Fibroblast of skin of left biceps (primary cell): Measurements from ENCODE around the gene MCM3AP.
"Not testable (repeated sequence)": the region's sequence is repeated elsewhere in the genome, so short reads cannot be mapped to it uniquely, and the experiment has no call there.

Experiments used
- DNase-seq, 2 experiments: peaks; one replicate each; pipeline ENCODE4 v3.0.0-alpha.2; 2013; ENCODE audit warnings: low read depth in 2 of 2

Gene MCM3AP

DNA sequence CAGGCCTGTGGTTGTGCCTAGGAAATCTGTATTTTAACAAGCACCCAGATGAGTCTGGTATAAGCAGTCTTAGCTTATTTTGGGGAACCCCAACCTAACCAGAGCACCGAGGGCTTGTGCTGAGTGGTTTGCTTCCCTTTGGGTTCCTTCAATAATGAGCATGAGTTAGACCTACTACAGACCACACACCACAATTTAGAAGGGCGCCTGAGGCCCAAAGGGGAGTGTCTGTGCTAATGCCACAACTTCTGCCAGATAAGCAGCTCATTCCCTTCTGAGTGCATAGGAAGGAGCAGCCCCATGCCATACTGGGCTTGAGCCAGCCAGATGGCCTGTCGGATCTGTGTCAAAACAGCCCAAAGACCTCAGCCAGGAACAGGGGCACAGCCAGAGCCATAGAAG is 41.5 kb downstream of the MCM3AP start:
- DNase-seq = no peak

DNA sequence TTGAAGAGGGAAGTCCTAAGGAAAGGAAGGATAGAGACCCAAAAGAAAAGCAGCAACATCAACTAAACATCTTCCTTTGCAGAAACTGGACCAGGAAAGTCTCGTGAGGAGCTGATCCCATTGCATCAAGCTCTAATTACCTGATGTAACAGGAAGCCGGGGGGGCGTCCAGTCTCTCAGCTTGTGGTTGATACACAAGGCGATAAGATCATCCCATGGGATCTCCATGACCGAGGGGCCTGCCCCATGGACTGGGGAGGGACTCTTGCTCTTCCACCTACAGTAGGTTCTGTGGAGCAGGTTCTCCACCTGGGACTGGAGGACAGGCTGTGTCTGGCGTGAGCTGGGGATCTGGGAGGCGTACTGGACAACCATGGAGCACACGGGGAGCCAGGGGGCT is 42.1 kb downstream of the MCM3AP start:
- DNase-seq = no peak

DNA sequence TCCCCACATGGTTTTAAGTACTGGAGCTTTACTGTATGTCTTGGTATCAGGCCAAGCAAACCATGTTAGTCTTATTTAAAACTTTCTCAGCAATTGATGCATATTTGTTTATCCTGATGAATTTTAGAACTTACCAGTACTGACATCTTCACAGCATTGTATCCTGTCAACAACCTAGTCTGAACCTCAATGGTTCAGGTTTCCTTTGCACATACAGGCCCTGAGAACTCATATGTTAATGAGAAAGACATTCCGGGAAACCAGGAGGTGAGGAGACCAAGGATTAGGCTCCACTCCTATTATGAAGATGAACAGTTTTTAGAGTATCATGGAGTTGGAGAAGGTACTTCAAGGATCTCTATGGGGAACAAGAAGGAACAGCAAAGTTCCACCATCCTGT is 43.8 kb downstream of the MCM3AP start:
- not testable (repeated sequence) for DNase-seq

DNA sequence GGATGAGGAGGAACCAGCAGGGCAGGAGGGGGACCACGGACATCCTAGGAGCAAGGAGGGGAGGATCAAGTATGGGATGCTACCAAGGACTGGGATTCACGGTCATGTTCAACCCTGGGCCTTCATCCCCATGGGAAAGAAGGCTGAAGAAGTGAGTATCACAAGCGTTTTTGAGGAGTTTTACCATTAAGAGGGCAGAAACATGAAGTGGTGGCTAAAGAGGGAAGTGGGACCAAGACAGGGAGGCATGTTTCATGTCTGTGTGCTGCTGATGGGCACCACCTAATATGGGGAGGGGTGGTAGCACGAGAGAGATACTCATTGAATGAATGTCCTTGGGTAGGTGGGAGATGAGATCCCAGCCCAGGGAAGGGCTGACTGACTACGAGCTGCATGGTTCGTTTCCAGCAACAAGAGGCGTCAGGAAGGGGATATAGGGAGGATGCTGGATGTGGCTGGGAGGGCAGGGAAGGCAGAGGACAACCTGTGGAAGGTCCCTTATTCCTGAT is 45.5 kb downstream of the MCM3AP start:
- no peak for DNase-seq

DNA sequence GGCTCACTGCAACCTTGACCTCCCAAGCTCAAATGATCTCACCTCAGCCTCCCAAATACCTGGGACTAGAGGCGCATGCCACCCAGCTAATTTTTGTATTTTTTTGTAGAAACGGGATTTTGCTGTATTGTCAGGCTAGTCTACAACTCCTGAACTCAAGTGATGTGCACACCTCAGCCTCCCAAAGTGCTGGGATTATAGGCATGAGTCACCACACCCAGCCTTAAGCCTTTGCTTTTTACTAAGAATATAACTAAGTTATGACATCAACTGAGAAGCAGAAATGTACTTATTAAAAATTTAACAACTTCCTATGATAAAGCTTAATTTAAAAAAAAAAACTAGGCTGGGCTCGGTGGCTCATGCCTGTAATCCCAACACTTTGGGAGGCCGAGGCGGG is 47.9 kb downstream of the MCM3AP start:
- DNase-seq = no peak

DNA sequence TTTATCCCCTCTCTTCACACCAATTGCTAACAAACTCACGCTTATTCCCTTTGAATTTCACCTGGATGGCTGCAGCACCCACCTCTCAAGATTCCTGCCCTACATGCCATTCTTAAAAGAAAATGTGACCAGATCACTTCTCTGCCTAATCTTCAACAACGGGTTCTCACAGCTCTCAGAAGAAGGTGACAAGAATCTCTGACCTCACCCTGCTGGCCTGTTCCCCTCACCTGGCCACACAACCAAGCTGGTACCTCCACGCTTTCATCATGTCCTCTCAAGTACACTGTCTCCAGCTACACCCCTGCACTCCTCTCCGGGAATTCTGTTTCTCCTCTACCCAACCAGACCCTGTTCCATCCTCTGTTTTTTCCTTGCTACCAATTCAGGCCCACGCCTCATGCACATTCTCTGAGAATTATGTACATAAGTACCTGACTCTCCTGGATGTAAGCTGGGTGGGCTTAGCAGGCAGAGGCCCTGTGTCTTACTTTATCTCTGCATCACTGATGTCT is 50.9 kb downstream of the MCM3AP start:
- DNase-seq = no peak

DNA sequence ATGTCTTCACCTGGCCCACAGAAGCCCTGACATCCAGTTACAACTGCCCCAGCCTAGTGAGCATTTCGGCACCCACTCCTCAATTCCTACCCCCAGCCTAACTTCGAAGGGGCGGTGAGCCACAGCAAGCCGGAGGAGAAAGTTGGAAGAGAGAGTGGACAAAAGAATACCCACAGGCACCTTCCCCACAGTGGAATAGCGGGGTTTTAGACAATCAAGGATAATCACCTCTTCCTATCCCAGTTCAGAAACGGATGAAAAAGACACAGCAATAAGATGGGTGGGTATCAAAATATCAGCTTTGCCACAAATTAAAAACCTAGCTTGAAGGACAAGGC is 55.5 kb downstream of the MCM3AP start:
- no peak for DNase-seq

DNA sequence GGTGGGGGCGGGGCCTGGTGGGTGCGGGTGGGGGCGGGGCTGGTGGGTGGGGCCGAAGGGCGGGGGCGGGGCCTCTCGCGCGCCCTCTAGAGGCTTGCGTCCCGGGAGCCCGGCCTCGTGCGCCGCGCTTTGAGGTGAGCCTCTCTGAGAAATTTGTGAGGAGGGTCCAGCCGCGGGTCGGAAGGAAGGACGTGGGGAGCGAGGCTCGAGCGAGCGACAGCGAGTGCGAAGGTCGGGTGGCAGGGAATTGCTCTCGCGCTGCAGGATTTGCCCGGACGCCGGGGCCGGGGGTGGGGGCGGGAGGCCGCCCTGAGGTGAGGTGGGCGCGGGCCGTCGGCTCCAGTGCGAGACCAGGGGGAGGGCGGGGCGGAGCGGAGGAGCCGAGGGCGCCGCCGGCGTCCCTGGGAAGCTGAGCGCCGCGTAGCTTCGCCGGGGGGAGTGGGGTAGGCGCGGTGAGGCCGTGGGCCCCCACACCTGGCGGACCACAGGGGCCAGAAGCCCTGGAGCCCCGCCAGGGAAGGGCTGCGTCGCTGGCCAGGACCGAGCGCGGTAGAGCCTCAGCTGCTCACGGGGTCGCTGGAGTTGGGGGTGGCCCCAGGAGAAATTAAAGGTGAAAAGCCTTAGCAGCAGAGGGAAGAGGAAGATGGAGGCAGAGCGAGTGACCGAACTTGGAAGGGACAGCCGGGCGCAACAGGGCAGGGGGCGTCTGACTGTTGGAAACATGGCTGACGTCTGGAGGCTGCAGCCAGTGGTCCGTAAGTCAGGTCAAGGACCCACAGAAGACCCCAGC is 56.1 kb downstream of the MCM3AP start:
- no peak for DNase-seq

DNA sequence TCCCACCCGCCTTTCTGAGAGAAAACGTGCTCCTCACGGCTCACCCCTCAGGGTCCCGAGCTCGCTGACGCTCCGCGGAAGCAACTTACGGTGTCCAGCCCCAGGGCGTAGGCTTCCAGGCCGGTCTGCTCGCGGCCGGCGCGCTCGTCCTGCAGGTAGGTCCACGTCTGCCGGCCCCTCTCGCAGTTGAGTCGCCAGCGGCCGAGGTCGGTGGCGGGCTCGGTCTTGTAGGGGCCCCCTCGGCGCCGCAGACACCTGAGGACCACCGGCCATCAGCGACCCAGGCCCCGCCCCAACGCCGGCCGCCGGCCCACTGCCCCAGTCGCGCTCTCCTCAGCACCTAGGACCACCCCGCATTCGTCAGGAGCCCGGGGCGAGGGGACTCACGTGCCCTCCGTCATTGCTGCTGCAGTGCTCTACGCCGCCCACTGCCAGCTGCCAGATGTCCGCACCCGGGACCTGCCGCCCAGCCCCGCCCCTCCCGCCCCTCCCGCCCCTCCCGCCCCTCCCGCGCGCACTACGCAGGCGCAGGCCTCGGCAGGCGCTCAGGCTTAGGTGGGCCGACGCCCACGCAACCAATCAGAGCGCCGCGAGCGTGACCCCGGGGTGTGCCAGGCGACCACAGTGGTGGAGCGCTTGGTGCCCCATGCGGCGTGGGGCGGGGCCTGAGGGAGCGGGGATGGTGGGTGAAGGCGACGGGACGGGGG is 56.9 kb downstream of the MCM3AP start, which contains the start of gene LSS:
LSS (minus strand) TSS at position 430 of the 707 bp plus-strand sequence; CDS start at position 401, 29 bp downstream.
- peak; percentile 95 to 96 for DNase-seq

DNA sequence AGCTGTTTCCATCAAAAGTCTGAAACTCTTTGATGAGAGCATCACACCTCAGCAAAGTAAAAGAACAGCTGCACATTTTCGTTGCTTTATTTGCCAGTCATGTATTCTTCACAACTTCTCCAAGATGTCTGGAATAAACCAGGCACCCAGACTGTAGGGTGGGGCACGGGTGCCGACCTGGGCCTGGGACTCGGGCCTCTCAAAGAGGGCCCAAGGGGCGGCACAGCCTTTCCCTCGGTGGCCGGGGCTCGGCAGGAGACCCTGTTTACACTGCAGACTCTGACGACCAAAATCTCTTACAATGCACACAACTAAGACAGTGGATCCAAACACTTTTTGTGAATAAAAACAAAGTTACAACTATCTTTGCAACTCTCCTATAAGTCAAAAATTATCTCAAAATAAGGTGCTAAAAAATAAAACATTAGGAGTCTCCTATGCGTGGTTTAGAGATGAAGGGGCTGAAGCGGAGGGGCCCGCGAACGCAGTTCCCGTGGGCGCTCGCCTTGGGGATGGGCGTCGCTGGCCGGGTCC is 57.5 kb downstream of the MCM3AP start:
- DNase-seq = no peak

DNA sequence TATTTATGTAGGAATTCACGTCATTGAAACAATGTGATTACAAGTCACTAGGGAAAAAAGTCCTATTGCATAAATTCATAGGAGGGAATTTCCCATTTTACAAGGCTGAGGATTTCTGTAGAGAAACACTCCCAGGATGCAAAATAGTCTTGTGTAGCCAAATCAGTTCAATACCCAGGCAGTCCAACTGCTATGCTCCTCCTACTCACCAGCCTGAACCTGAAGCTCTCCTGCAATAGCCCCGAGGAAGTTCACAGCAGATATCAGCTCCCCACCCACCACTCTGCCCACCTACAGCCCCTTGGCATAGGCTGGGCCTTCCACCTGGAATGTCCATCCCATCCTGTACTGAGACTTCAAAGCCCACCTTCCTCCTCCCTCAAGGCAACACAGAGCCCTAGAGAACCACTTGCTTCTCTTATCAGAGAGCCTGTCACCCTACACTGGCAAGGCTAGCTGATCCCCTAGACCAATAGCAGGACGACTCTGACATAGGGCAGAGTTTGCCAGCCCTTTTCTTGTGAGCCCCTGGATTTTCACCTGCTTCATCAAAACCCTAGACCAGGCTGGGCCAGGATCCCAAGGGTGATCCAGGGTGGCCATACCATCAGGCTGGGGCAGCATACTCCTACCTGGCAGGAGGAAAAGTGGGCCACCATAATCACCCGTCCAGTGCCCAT is 58.4 kb downstream of the MCM3AP start:
- DNase-seq = no peak

DNA sequence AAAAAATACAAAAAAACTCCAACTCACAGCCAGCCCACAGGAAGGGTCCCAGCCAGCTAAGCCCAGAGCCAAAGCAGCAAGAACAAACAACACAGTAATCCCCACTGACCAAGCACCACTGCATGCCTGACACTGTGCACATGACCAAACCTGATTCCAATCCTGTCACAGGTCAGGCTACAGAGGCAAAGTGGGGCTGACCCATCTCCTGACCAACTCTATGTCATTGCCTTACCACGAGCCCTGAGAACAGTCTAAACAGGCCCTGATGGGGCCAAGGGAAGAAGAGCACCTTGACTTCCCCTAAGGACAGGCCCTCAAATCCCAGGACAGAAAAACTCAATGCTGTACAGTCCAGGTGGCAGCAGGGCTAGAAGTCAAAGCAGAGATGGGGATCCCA is 59.3 kb downstream of the MCM3AP start:
- DNase-seq = no peak

DNA sequence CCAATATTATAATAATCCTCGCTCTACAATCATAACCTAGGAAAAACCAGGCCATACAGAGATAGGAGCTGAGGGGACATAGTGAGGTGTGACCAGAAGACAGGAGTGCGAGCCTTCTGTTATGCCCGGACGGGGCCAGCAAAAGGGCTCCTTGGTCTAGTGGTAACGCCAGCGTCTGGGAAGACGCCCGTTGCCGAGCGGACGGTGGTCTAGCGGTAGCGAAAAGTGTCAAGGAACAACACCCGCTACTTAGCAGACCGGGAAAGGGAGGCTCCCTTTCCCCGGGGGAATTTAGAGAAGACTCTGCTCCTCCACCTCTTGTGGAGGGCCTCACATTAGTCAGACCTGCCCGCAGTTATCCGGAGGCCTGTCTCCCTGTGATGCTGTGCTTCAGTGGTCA is 61.8 kb downstream of the MCM3AP start:
- DNase-seq = not testable (repeated sequence)

DNA sequence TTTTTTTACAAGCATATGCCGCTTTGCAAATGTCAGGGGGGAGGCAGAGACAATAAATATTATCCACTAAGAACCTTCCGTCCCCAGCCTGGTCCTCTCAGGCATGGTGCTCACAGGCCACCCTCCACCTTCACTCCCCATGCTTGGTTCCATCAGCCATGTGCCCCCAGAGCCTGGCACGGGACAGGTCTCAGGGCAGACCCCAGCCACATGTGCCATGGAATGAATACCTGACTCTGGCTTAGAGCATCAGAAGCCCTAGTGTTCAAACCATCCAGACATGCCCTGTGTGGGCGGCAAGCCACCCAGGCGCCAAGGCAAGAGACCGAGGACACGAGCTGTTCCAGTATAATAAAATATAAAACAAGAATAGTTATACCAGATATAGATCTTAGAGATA is 62.2 kb downstream of the MCM3AP start:
- no peak for DNase-seq

DNA sequence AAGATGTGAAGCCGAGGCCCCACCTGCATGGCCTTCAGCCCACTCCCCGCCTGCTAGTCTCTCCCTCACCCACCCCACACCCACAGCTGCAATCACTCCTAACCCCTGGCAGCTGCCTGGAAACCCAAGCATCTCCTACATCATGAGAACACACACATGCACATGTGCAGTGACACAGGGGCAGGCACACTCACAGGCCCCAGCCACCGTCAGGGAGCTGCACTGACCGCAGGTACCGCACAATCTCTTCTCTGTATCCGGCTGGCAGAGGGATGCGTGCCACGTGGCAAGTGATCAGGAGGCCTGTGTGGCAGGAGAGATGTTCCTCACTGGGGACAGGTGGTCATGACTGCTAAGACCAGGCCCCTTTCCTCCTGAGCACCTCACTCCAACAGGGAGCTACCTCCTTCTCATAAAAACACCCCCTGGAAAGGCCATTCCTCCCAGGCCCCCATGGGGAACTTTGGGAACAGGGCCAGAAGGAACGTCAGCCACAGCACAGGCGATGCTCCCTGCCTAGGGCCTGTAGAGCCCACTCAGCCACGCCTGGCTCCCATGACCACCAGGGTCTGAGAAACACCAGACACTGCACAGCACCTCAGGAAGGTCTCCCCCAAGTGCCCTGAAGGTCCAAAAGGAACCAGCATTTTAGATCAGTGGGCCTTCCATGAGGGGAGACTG is 62.8 kb downstream of the MCM3AP start:
- DNase-seq = no peak

DNA sequence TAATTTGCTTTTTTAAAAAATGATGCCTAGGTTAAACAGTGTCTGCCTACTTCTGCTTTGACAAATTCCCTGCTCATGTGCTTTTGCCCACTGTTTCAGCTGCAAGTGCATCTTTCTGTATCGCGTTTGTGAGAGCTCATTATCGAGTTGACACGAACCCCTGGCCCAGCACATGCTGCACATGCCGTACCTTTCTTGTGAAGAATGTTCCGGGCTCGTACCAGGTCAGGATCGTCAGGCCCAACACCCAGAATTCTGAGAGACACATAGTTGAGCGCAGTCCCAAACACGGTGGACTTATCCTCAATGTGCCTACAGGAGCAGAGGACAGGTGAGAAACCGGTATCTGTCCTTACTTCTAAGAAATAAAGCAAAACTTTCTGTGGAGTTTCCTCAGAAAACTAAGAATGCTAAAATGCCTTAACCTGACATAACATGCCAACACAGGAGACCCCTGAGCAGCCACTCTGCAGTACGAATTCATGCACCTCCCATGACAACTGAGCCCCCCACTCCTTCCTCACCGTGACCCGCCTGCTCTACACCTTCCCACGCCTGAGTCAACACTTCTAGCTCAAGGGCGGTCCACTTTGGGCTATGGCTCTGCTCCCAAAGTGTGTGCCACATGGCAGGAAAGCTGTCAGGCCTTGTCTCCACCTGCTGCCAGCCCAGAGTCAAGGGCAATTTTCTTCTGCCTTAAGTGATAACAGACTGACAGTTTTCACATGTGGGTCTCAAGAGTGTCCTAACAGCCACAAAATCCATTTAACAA is 63.6 kb downstream of the MCM3AP start:
- no peak for DNase-seq

DNA sequence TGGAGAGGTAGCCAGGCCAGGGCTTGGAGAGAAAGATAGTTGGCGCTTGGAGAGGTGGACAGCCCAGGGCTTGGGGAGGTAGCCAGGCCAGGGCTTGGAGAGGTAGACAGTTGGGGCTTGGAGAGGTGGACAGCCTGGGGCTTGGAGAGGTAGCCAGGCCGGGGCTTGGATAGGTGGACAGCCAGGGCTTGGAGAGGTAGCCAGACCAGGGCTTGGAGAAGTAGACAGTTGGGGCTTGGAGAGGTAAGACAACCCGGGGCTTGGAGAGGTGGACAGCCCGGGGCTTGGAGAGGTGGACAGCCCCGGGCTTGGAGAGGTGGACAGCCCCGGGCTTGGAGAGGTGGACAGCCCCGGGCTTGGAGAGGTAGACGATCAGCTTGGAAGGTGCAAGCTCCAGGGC is 64.6 kb downstream of the MCM3AP start:
- no peak for DNase-seq

DNA sequence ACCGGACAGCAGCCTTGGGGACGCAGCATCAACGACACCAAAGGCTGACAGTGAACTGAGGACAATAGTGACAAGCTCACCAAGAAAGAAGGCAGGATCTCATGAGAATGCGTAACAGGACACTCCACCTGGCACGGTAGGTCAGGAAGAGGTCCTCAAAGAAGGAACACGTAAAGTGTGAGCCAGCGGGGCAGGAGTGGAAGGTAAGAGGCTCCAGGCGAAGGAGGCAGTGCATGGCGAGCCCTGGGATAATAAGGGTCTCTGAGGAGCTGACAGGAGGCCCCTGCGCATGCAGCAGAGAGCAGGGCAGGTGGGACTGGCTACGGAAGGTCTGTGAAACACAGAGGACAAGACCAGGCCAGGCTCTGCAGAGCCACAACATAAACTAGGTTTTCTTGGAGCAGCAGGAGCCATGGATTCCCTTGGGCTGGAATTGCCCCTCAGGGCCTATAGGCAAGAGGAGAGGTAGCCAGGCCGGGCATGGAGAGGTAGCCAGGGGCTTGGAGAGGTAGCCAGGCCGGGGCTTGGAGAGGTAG is 65.1 kb downstream of the MCM3AP start:
- no peak for DNase-seq

DNA sequence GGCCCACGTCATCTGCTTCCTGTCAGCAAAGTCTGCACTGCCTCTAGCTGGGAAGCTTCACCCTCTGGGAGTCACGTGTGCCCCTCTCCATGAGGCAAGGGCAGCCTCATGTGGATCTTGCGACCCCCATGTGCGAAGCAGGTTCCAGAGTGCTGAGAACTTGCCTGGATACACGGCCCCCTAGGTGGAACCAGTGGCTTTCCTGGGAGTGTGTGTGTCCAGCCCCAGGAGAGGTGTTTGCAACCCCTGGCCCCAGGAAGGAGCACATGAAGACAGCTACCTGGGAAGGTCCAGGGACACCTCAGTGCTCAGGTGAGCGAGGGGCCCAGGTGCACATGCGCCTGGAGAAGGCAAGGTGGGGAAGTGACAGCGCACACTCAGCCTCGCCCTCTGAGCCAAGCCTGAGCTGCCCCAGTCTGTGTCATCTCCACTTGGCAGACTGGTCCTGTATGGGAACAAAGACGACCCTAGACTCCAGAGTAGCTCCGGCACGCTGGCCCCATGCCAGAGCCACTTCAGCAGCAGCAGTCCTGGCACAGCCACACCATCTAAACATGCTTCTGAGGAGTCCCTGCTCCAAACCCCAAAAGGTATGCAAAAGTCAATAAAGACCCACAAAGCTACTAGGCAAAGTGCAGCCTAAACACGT is 65.7 kb downstream of the MCM3AP start:
- DNase-seq = no peak
